HG02840 (cell line): Measurements from ENCODE around the gene MAP7D1.
"Not testable (repeated sequence)": the region's sequence is repeated elsewhere in the genome, so short reads cannot be mapped to it uniquely, and the experiment has no call there.

Source experiments
- ATAC-seq: cut with Tn5 transposase; IDR thresholded peaks from one replicate; pipeline ENCODE4 v1.9.1; 2021; ENCODE audit warnings: mild to moderate bottlenecking, moderate library complexity, moderate number of reproducible peaks; ENCODE audit not compliant: unreplicated experiment, low FRiP score

Gene MAP7D1

GRCh38 chr1:36166136-36166535 lies 10.2 kb downstream of the MAP7D1 start:
- no peak for ATAC-seq

- no peak for ATAC-seq
These were observed 11.3 kb downstream of the MAP7D1 start for GRCh38 chr1:36166938-36167905.

- no peak for ATAC-seq
These were observed 12.6 kb downstream of the MAP7D1 start for GRCh38 chr1:36168514-36168913.

- no peak for ATAC-seq
These were observed 14.9 kb downstream of the MAP7D1 start for GRCh38 chr1:36170643-36171412.

- no peak for ATAC-seq
These were observed 16.2 kb downstream of the MAP7D1 start for GRCh38 chr1:36172017-36172747.

- no peak for ATAC-seq
These were observed 17.0 kb downstream of the MAP7D1 start for GRCh38 chr1:36172983-36173382.

- ATAC-seq: no peak
These were observed 18.8 kb downstream of the MAP7D1 start for GRCh38 chr1:36174713-36175112.

GRCh38 chr1:36175137-36176095 lies 19.5 kb downstream of the MAP7D1 start:
- ATAC-seq: no peak

- ATAC-seq: no peak
These were observed 20.4 kb downstream of the MAP7D1 start for GRCh38 chr1:36176106-36176949.

- no peak for ATAC-seq
These were observed 21.9 kb downstream of the MAP7D1 start for GRCh38 chr1:36177589-36178431.

GRCh38 chr1:36178471-36179219 lies 22.7 kb downstream of the MAP7D1 start:
- ATAC-seq: no peak

- ATAC-seq: no peak
These were observed 23.2 kb downstream of the MAP7D1 start for GRCh38 chr1:36179220-36179600.

- ATAC-seq: no peak
These were observed 26.8 kb downstream of the MAP7D1 start for GRCh38 chr1:36182734-36183133.

GRCh38 chr1:36183309-36183856 lies 27.4 kb downstream of the MAP7D1 start:
- ATAC-seq: no peak

GRCh38 chr1:36187800-36188593 lies 32.0 kb downstream of the MAP7D1 start:
- ATAC-seq: no peak

- not testable (repeated sequence) for ATAC-seq
These were observed 40.8 kb downstream of the MAP7D1 start for GRCh38 chr1:36196805-36197204.
